Activated naive CD8-positive, alpha-beta T cell treated with anti-CD3 and anti-CD28 coated beads, Interleukin-2, amount 10 ng/mL, durations not matched to agents 7 days and 5 days (primary cell): ENCODE data around the gene SMARCD3. TPM values are rescaled to one million over a fixed set of nuclear protein-coding genes. Genes with fewer than 3 reads are reported as not detected.

Source experiments
- ATAC-seq: fragments of 150-1000 bp; cut with Tn5 transposase; one replicate; pipeline ENCODE4 v1.10.0; 2021; ENCODE audit warnings: low read depth, moderate library complexity
- POLR2A ChIA-PET: fragments of 350-600 bp; sonication (Branson Sonifier 250); formaldehyde crosslinking; loops from one replicate; lab custom pipeline; 2021; ENCODE audit warnings: antibody characterized with exemption; lab: Charles Lee
- DNase-seq: peaks from one replicate; pipeline ENCODE4 v3.0.0; 2021
- H3K27ac Mint-ChIP-seq: one replicate; pipeline ENCODE4 v1.8.0; 2022; ENCODE audit warnings: mild to moderate bottlenecking, mixed read lengths
- H3K27me3 Mint-ChIP-seq: one replicate; pipeline ENCODE4 v1.8.0; 2022; ENCODE audit warnings: mild to moderate bottlenecking, moderate library complexity, mixed read lengths
- H3K36me3 Mint-ChIP-seq: one replicate; pipeline ENCODE4 v1.8.0; 2021; ENCODE audit warnings: mild to moderate bottlenecking, mixed read lengths
- H3K4me1 Mint-ChIP-seq: one replicate; pipeline ENCODE4 v1.8.0; 2021; ENCODE audit warnings: mixed read lengths
- H3K4me3 Mint-ChIP-seq: one replicate; pipeline ENCODE4 v1.8.0; 2022; ENCODE audit warnings: mild to moderate bottlenecking, moderate library complexity, mixed read lengths
- H3K9me3 Mint-ChIP-seq: one replicate; pipeline ENCODE4 v1.8.0; 2021; ENCODE audit warnings: mixed read lengths
- total RNA-seq, 2 experiments: library from RNA; stranded (reverse); gene quantifications; one replicate each; pipeline ENCODE4 v1.2.3, GENCODE V29; 2021

Gene SMARCD3
- total RNA-seq, 2 experiments from 2014 or later: 7.8 to 12.6 TPM

DNA sequence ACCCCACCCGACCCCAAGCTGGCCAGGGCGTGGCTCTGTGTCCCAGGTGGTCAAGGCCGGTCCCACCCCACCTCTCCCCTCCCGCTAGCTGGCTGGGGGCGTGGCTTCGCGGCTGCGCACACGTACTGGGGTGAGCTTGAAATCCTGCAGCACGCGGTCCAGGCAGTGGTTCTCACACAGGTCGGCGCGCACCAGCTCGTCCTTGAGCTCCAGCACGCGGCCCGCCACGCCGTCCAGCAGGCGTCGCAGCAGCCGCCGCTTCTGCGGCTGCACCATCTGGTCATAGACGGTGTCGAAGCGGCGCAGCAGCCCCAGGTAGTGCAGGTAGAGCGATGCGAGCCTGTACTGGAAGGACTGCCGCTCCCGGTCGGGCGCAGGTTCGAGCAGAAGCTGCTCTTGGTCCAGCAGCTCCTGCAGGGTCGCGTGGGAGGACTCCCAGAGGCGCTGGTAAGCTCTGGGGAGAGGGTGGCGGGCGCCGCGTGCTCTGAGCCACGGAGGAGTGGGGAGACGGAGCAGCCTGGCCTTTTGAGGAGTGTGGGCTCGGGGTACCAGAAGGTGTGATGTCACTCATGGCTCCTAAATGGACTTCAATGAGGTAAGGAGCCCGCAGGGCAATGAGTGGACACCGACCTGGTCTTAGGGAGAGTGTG, 44.0 kb downstream of the SMARCD3 start:
- Mint-ChIP-seq H3K4me1 (peaks cover 19% of the 10 kb centered on the region), H3K27ac (no peak overlapping the region), H3K9me3 (no peaks in the 10 kb centered on the region), H3K27me3 (peaks cover 11% of the 10 kb centered on the region), H3K36me3 (peaks cover 1% of the 10 kb centered on the region), H3K4me3 (no peak overlapping the region)
- ATAC-seq: no peak
- no peak for DNase-seq
- POLR2A ChIA-PET: no interaction called here

DNA sequence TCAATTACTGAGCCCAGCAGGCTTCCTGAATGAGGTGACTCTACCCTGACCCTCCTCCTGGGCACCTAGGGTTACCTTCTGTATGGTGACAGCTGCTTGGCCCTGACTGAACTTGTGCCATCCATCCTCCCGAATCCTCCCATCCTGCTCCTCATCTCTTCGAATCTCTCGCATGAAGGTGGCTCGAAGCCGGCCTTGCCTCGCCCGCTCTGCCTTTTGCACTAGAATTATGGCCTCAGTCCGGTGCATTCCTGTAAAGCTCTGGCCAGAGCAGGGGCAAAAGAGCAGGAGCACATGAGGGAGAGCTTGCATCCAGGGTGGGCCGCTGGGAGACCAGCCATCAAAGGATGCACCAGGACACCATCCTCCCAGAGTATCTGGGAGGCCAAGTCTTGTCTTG, 45.7 kb downstream of the SMARCD3 start:
- Mint-ChIP-seq H3K27me3 (peaks cover 11% of the 10 kb centered on the region), H3K4me3 (no peak overlapping the region), H3K4me1 (peaks cover 15% of the 10 kb centered on the region), H3K36me3 (no peaks in the 10 kb centered on the region), H3K27ac (no peak overlapping the region), H3K9me3 (no peaks in the 10 kb centered on the region)
- no peak for DNase-seq
- ATAC-seq: no peak
- POLR2A ChIA-PET: no interaction called here

DNA sequence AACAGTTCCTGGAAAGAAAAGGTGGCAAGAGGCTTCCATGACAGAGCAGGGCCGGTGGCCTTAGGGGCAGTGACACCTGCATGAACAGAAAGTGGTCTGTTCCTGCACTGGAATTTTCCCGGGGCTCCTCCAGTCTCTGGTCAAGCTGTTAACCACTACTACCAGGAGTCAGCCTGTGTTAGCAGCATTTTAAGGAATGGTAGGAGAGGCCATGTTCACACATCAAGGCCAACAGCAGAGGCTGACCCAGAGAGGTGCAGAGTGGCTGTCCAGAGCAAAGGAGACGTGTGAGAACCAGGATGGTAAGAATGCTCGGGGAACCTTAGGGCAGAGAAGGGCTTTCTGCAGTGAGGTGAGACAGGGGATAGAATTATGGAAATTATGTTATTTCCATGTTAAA, 46.7 kb downstream of the SMARCD3 start:
- POLR2A ChIA-PET: no interaction called here
- Mint-ChIP-seq H3K27me3 (peaks cover 11% of the 10 kb centered on the region), H3K9me3 (no peaks in the 10 kb centered on the region), H3K4me1 (peaks cover 4% of the 10 kb centered on the region), H3K27ac (no peak overlapping the region), H3K4me3 (no peak overlapping the region), H3K36me3 (no peaks in the 10 kb centered on the region)
- no peak for ATAC-seq
- DNase-seq: no peak

DNA sequence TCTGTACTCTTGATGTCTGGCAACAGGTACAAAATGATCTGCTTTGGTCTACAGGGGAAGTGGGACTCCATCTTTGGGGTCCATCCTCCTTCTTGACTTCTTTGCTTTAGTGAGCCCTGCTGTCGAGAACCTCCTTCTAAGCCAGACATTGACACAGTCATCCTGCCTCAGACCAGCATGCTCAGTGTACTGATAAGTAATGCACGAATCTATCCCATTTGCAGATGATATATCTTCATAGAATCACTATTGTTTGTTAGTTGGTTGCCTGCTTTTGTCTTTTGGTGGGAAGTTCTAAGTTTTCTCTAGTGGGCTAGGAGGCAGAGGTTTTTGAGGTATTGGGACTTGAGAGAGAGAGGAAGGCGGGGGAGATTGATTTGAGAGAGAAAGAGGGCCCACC, 47.1 kb downstream of the SMARCD3 start:
- Mint-ChIP-seq H3K9me3 (no peaks in the 10 kb centered on the region), H3K36me3 (no peaks in the 10 kb centered on the region), H3K27ac (no peak overlapping the region), H3K27me3 (peaks cover 9% of the 10 kb centered on the region), H3K4me3 (no peak overlapping the region), H3K4me1 (peaks cover 1% of the 10 kb centered on the region)
- ATAC-seq (no peak), DNase-seq (no peak)
- POLR2A ChIA-PET: no interaction called here

DNA sequence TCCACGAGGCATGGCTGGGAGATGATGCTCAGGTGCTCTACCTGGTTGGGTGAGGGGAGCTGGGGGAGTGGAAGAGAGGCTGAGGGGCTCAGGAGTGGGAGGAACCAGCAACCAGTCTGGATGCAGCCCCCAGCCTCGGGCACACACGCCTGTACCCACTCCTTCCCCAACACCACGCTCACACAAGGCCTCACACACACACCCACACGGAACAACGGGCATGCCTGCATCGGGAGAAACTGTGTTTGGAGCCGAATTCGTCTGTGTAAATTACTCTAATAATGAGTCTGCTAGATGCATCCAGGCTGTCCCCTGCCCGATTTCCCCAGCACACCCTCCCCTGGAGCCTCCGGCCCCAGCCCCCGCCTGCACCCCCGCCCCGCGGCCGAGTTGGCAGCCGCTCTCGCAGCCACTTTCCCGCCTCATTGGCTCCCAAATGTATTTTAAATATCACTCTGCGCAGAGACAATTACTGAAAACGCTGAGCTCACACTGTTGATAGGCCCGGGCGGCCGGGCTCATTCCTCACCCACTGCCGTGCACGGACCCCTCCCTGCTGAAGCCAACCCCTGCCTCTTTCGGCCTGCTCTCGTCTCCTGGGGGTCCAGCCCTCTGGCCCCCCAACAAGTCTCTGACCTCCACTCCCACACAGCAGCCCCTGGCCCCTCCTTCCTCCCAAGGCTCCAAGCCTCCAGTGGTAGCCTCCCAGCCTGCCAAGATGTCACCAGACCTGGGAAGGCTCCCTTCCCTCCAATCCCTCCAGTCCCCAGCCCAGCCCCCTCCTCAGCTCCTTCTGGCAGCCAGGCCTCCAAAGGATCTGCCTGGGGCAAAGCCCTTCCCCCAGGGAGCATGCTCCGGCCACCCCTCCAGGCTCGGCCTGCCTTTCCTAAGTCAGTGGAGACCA, 49.3 kb downstream of the SMARCD3 start:
- H3K36me3 Mint-ChIP-seq: no peaks in the 10 kb centered on the region
- peaks cover 10% of the 10 kb centered on the region for H3K4me1 Mint-ChIP-seq
- H3K9me3 Mint-ChIP-seq: no peaks in the 10 kb centered on the region
- H3K4me3 Mint-ChIP-seq: no peak overlapping the region
- DNase-seq (peak; percentile 29), ATAC-seq (no peak)
- H3K27ac Mint-ChIP-seq: no peak overlapping the region
- POLR2A ChIA-PET: no interaction called here
- peaks cover 9% of the 10 kb centered on the region for H3K27me3 Mint-ChIP-seq

DNA sequence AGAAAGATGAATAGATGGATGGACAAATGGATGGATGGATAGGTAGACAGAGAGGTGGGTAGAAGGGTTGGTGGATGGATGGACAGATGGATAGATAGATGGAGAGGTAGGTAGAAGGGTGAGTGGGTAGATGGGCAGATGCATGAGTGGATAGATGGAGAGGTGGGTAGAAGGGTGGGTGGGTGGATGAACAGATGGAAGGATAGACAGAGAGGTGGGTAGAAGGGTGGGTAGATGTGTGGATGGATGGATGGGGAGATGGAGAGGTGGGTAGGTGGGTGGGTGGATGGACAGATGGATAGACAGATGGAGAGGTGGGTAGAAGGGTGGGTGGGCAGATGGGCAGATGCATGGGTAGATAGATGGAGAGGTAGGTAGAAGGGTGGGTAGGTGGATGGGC, 50.6 kb downstream of the SMARCD3 start:
- no peak overlapping the region for H3K27ac Mint-ChIP-seq
- H3K27me3 Mint-ChIP-seq: peaks cover 9% of the 10 kb centered on the region
- no peaks in the 10 kb centered on the region for H3K36me3 Mint-ChIP-seq
- ATAC-seq (no peak), DNase-seq (no peak)
- H3K9me3 Mint-ChIP-seq: no peaks in the 10 kb centered on the region
- POLR2A ChIA-PET: no interaction called here
- peaks cover 12% of the 10 kb centered on the region for H3K4me1 Mint-ChIP-seq
- H3K4me3 Mint-ChIP-seq: no peak overlapping the region

DNA sequence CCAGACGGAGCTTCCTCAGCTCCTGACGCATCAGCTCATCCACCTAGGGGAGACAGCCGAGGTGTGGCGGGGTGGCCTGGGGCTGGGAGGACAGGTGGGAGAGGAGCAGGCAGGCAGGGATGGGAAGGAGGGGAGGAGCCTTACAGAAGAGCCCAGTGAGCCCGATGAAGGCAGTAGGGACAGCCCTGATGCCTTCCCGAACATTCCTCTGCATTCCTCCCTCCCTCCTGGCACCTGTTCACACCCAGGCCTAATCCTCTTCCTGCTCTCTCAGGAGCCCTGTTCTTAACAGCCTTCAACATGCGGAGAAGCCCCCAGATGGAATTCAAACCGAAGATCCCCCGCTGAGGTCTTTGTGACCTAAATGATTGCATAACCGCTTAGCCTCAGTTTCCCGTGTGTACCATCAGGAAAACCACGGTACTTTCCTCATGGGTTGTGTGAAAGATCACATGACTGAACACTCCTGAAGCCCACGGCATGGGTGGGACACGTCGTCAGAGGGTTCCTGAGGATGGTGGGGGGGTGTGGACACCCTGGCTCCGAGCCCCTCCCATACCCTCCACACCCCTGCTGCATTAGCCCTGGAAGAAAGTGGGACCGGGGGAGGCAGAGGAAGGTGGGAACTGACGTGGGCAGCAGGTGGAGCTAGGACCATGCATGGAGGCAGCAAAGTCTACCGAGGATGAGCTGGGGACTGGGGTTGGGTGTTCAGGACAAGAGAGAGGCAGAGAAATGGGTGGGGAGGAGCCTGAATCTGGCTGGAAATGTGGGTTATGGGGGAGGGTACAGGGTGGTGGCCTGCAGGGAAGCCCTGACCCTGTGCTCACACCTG, 52.7 kb downstream of the SMARCD3 start:
- no peaks in the 10 kb centered on the region for H3K9me3 Mint-ChIP-seq
- DNase-seq (no peak), ATAC-seq (no peak)
- H3K4me1 Mint-ChIP-seq: peaks cover 10% of the 10 kb centered on the region
- H3K27ac Mint-ChIP-seq: no peak overlapping the region
- no peak overlapping the region for H3K4me3 Mint-ChIP-seq
- H3K36me3 Mint-ChIP-seq: no peaks in the 10 kb centered on the region
- peaks cover 9% of the 10 kb centered on the region for H3K27me3 Mint-ChIP-seq
- POLR2A ChIA-PET: interaction anchor here (0.5 kb wide), 1 partner anchor 60 kb away, joined by 3 read pairs; no protein-coding TSS in a partner anchor

DNA sequence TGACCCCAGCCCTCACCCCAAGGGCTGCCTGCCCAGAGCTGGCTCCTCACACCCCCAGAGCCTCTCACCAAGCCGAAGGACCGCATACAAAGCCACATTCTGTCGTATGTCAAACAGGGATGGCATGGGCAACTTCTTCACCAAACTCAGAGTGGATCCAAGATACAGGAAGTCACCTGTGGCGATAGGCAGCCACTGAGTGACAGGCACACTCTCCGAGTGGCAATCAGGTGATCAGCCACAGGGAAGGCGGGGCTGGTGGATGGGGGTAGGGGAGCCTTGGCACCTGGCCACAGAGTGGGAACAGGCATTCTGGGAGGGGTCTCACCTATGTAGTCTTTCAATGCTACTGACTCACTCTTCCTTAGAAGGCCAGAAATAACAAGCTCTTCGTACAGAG, 54.3 kb downstream of the SMARCD3 start:
- Mint-ChIP-seq H3K4me3 (no peak overlapping the region), H3K36me3 (no peaks in the 10 kb centered on the region), H3K9me3 (no peaks in the 10 kb centered on the region), H3K4me1 (peaks cover 10% of the 10 kb centered on the region), H3K27ac (no peak overlapping the region), H3K27me3 (peaks cover 19% of the 10 kb centered on the region)
- no peak for DNase-seq
- POLR2A ChIA-PET: no interaction called here
- peak; percentile 52 for ATAC-seq

DNA sequence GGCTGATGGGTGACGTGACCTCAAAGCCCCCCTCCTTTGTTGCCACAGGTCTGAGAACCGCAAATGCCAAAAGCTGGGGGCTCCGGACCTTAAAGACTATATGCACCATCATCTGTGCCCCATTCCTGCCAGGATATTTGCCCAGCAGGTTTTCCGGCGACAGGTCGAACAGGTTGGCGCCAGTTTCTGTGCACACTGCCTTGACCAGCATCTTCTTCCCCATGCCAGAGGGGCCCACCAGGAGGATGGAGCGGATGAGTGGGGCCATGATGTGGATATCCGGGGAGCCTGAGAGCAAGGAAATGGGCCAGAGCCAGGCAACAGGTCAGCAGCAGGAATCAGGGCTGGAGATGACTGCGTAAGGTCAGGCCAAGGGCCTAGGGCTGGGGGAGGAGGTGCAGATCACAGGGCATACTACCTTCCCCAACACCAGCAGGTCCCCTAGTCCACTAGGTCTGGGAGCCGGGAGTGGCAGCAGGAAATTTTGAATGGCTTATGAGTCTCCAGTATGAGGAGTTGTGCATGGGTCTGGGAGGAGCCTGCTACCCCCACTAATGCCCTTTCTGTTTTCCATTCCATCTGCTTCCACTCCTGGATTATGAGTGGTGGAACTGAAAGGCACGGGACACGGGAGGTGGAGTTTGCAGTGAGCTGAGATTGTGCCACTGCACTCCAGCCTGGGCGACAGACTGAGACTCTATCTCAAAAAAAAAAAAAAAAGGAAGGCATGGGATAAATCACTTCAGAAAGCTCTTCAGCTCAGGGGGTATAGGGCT, 55.1 kb downstream of the SMARCD3 start:
- Mint-ChIP-seq H3K4me1 (peaks cover 10% of the 10 kb centered on the region), H3K4me3 (no peak overlapping the region), H3K27me3 (peaks cover 21% of the 10 kb centered on the region)

DNA sequence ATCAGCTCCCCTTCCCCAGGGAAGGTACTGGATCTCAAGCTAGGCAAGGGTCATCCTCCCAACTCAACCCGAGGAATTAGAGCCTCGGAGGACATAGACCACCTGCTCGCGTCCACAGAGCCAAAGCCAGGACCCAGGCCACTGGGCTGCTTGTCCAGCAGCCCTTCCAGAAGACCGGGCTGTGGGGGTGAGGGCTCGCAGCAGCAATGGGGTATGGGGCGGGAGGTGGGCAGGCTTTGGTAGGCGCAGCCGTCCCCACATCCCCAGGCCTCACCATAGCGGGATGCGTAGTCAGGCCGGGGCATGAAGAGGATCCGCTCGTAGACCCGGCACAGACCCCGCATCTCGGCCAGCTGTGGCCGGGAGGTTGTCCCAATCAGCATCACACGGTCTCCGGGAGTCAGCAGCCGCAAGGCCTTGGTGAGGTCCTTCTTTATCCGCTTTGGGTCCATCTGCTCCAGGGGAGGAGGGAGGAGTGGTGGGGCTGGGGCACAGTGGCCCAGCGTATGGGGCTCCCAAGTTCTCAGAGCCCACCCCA, 56.4 kb downstream of the SMARCD3 start:
- H3K36me3 Mint-ChIP-seq: no peaks in the 10 kb centered on the region
- H3K4me3 Mint-ChIP-seq: no peak overlapping the region
- POLR2A ChIA-PET: no interaction called here
- H3K27me3 Mint-ChIP-seq: peaks cover 24% of the 10 kb centered on the region
- H3K4me1 Mint-ChIP-seq: peaks cover 10% of the 10 kb centered on the region
- no peak for ATAC-seq
- H3K27ac Mint-ChIP-seq: no peak overlapping the region
- no peak for DNase-seq
- no peaks in the 10 kb centered on the region for H3K9me3 Mint-ChIP-seq

More for the DNA sequence above, 55.1 kb downstream of the SMARCD3 start:
- POLR2A ChIA-PET: no interaction called here
- Mint-ChIP-seq H3K27ac (no peak overlapping the region), H3K9me3 (no peaks in the 10 kb centered on the region), H3K36me3 (no peaks in the 10 kb centered on the region)
- DNase-seq: no peak
- ATAC-seq: no peak

DNA sequence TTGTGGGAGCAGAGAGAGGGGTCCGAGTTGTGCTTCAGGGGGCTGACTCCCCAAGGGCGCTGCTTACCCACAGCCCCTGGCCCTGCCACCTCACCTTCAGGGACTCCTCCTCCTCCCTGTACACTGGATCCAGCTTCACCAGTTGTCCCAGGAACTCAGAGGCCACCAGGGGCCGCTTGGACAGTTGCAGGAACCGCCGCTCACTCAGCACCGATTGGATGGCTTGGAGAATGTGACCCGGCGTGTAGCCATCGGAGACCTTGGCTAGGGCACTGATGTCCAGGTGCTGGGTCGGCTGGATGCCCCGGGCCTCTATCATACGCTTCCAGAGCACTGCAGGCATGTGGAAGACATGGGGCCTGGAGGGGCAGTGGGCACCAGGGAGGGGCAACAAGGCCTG, 57.0 kb downstream of the SMARCD3 start:
- DNase-seq: no peak
- Mint-ChIP-seq H3K9me3 (no peaks in the 10 kb centered on the region), H3K4me1 (peaks cover 10% of the 10 kb centered on the region), H3K4me3 (no peak overlapping the region), H3K27ac (no peak overlapping the region), H3K27me3 (peaks cover 24% of the 10 kb centered on the region), H3K36me3 (no peaks in the 10 kb centered on the region)
- POLR2A ChIA-PET: no interaction called here
- no peak for ATAC-seq

DNA sequence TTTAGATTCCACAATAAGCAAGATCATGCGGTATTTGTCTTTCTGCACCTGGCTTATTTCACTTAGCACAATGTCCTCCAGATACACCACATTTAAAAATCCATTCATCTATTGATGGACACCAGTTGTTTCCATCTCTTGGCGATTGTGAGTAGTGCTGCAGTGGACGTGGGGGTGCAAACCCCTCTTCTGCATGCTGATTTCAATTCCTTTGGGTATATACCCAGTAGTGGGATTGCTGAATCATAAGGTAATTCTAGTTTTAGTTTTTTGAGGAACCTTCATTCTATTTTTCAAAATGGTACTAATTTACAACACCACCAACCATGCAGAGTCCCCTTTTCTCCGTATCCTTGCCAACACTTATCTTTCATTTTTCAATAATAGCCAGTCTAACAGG, 59.5 kb downstream of the SMARCD3 start:
- DNase-seq (no peak), ATAC-seq (no peak)
- no peak overlapping the region for H3K4me3 Mint-ChIP-seq
- POLR2A ChIA-PET: no interaction called here
- peaks cover 15% of the 10 kb centered on the region for H3K27me3 Mint-ChIP-seq
- H3K9me3 Mint-ChIP-seq: no peaks in the 10 kb centered on the region
- no peak overlapping the region for H3K27ac Mint-ChIP-seq
- H3K4me1 Mint-ChIP-seq: no peaks in the 10 kb centered on the region
- H3K36me3 Mint-ChIP-seq: no peaks in the 10 kb centered on the region
